GM20431 (cell line): ENCODE measurements around the gene OPALIN.
"Not testable (repeated sequence)": the region's sequence is repeated elsewhere in the genome, so short reads cannot be mapped to it uniquely, and the experiment has no call there.

Source experiments
- in situ Hi-C: fragments of 300-500 bp; cut with MseI, MboI; formaldehyde crosslinking; loops from one replicate; pipeline ENCODE4 v1.15.0; 2020; ENCODE audit warnings: low sequenced_read_pairs; ENCODE audit not compliant: unreplicated experiment

The OPALIN gene

DNA sequence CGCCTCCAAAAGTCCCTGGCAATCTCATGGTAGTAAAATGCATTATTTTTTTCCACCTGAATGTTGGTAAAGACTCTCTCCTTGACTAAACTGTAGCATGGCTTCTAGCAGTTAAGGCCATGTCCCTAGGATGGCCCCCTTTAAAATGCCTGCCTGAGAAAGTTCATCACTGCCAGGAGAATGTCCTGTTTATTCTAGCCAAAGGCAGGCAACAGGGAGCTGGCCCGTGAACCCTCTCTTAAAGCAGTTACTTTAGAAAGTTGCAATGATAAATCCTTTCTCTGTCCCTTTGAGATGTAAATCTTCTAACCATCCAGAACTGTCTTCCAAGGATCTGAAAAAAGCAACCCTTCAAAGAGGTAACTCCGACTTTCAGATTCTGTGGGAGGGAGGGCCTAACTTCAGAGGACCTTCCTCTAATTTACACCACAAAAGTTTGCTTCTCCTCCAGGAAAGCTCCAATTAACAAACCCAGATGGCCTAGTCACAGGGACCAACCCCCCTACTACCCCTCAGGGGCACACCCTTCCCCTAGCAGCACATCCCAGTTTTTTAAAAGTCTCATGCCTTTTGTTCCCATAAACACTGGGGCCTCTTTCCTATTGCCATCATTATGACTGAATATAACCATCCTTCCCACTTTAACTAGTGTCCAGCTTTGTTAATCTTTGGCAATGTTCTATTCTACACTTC is 49.0 kb downstream of the OPALIN start:
- in situ Hi-C loops = no loop called here

DNA sequence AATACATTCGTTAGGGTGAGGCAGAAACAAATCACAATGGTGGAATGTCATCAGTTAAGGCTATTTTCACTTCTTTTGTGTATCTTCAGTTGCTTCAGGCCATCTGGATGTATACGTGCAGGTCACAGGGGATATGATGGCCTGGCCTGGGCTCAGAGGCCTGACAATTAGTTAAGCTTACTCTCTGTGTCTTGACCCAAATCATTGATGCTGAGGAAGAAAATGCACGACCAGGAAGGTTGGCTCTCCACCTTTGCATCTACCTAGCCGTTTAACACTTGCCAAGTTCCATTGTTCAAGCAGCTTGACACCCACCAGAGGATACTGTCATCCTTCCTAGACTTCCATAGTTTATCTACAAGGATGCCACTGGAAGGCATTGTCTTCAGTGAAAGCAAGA is 49.9 kb downstream of the OPALIN start:
- in situ Hi-C loops = not testable (repeated sequence)

- in situ Hi-C loops = no loop called here
These were observed 52.3 kb downstream of the OPALIN start for GRCh38 chr10:96306516-96306915.

- in situ Hi-C loops = no loop called here
These were observed 53.8 kb downstream of the OPALIN start for GRCh38 chr10:96305019-96305418.

DNA sequence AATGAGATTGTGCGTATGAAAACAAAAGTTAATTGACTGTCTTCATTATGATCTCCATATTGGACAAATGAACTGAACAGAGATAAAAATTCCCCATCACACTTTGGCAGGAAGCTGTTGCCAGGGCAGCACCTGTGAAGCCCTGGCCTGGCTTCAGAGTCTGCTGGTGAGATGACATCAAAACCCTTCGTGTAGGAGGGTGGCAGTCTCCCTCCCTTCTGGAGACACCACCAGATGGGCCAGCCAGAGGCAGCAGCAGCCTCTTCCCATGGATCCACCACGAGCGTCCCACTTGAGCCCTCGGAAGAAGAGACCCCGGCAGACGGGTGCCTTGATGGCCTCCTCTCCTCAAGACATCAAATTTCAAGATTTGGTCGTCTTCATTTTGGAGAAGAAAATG is 54.6 kb downstream of the OPALIN start, which contains the start of gene DNTT:
Gene DNTT (plus strand): TSS at position 205 of the 400 bp plus-strand sequence. CDS start 64 bp downstream, at position 269.
- in situ Hi-C loops = no loop called here

GRCh38 chr10:96301616-96302015 is 57.2 kb downstream of the OPALIN start:
- in situ Hi-C loops = no loop called here

GRCh38 chr10:96299383-96299782 is 59.4 kb downstream of the OPALIN start:
- in situ Hi-C loops = loop anchor here (10.0 kb wide), 1 partner anchor 65 kb away; no protein-coding TSS in a partner anchor

- in situ Hi-C loops = loop anchor here (10.0 kb wide), 1 partner anchor 64 kb away; no protein-coding TSS in a partner anchor
These were observed 60.4 kb downstream of the OPALIN start for GRCh38 chr10:96298362-96298761.

DNA sequence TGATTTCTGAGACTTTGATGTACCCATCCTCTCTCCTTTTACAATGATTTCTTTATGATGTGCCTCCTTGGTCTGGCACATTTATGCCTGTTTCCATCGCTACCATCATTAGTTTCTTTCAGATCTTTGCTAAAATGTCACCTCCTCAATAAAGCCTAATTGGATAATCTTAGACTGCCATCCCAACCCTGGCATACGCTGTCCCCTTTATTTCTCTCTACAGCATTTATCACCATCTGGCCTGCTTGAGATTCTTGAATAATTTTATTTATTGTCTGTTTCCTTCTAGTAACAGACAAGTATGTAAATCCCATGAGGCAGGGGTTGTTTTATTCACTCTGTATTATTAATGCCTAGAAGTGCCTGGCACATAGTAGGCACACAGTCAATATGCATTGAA is 61.3 kb downstream of the OPALIN start:
- in situ Hi-C loops = loop anchor here (10.0 kb wide), 1 partner anchor 63 kb away; no protein-coding TSS in a partner anchor

DNA sequence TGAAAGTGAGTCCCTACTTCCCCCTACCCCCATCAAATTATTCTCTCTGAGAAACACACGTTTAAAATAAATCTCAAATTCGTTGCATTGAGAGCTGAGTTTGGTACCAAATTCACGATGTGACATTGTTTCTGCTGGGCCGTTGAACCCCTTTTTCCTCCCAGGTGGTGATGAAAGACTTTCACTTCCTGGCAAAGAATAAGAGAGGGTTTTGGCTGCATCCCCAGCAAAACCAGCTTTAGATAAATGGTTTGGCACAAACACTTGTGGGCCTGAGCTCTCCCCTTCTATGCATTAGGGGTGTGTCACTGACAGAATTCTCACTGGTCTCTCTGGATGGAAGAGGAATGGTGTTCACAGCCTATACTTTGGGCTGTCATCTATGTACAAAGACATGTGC is 63.3 kb downstream of the OPALIN start:
- in situ Hi-C loops = loop anchor here (10.0 kb wide), 1 partner anchor 61 kb away; no protein-coding TSS in a partner anchor
